Epithelial cell of alveolus of lung (primary cell): ENCODE results near the gene AK3. TPM values are rescaled to one million over a fixed set of nuclear protein-coding genes. Genes with fewer than 3 reads are reported as not detected.

Source experiments
- total RNA-seq: library from RNA; depleted of rRNA; stranded (reverse); fragments of >200 nt; gene quantifications from 2 replicates; pipeline ENCODE4 v1.2.1, GENCODE V29; 2015

The AK3 gene
- total RNA-seq, result 62.7 and 76.0 TPM in 2 replicates

DNA sequence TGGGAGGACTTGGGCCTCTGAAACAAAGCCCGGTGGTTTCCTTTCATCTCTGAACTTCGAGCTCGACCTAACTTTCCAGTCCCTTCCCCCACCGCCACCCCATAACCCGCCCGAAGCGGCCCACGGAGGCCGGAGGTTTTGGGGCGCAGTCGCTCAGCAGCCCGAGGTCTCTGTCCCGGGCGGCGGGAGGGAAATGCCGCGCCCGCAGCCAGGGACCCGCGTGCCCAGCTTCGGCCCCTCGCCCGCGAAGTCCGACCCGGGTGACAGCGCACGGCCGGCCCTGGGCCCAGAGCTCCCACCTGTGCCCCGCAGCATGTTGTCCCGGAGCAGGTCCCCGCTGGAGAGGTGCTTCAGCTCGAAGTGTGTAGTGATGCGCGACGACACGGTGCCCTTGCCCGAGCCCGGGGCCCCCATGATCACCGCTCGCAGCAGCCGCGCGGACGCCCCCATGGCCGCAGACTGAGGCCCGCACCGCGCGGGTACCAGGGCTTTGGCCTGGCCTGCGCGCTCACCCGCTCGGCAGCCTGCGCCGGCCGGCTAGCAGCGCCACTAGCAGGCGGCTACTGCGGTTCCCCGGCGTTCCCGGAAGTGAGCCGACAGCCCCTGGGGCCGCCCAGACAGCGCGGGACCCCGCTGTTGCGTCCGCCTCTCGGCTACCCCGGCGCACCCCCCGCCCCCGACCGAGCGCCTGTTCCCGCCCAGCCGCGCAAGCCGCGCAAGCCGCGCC is at the start of gene AK3:
Gene AK3 (minus strand): TSS at position 565 of the 727 bp plus-strand sequence. CDS start 115 bp downstream, at position 450.

DNA sequence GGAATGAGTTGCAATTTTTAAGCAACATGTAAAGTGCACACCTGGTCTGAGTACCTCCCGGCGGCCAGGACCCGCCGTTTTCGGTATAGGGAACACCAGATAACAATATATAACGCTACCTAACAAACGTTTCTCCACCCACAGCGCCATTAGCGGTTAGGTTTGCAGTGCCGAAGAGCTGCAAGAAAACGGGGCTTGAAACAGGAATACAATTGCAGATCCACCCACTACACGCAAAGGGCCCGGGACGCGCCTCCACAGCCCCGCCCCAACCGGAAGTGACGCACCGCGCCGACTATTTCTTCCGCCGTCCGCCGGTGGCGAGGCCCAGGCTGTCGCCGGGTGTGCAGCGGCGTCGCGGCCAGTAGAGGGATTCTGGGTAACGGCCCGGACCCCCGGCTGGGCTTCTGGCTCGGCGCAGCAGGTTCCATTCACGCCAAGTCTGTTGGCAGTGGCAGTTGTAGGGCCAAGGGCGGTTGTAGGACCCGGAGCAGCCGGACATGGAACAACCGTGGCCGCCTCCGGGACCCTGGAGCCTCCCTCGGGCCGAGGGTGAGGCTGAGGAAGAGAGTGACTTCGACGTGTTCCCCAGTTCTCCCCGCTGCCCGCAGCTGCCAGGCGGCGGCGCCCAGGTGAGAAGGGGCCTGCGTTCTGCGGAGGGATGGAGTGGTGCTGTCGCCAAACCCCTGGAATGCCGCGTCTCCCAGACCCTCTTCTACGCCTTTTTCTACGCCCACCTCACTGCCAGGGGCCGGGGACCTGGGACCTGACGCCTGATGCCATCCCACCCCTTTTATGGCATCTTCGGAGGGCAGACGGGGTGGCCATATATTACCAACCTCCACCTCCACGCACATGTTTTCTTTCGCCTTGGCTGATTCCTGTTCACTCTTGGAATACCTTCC is 61.5 kb downstream of the AK3 start, which contains the start of gene CDC37L1:
Gene CDC37L1 (plus strand): TSS at position 302 of the 905 bp plus-strand sequence. CDS start 199 bp downstream, at position 501.

DNA sequence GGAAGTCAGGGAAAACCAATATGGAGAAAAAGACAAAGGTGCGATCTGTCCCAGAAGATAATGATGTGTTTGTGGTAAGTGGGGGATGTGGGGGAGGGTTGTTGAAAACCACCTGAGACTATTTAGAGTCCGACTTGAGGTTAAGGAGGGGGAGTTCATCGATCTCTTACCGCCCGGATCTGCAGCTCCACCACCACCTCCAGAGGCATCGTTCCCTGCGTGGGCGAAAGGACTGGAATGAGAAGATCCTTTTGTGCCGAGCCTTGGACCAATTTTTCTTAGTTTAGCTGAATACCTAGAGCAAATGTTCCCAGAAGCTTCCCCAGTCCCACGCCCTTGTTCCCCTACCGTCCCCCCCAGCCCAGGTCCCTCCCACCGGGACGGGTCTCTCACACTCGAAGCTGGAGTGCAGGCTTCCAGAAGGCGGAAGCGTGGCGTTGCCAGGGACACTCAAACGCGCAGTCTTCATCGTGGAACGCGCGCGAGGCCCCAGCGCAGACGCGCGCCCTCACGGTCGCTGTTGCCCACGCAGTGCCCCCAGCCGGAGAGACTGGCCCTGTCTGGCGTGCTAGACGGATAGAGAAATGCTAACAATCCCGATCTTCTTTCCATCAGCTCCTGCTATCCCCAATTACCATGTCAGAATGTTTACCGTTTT is 74.8 kb downstream of the AK3 start, which contains the start of gene SPATA6L:
Gene SPATA6L (minus strand): TSS at position 439 of the 658 bp plus-strand sequence. CDS start 230 bp downstream, at position 209.

DNA sequence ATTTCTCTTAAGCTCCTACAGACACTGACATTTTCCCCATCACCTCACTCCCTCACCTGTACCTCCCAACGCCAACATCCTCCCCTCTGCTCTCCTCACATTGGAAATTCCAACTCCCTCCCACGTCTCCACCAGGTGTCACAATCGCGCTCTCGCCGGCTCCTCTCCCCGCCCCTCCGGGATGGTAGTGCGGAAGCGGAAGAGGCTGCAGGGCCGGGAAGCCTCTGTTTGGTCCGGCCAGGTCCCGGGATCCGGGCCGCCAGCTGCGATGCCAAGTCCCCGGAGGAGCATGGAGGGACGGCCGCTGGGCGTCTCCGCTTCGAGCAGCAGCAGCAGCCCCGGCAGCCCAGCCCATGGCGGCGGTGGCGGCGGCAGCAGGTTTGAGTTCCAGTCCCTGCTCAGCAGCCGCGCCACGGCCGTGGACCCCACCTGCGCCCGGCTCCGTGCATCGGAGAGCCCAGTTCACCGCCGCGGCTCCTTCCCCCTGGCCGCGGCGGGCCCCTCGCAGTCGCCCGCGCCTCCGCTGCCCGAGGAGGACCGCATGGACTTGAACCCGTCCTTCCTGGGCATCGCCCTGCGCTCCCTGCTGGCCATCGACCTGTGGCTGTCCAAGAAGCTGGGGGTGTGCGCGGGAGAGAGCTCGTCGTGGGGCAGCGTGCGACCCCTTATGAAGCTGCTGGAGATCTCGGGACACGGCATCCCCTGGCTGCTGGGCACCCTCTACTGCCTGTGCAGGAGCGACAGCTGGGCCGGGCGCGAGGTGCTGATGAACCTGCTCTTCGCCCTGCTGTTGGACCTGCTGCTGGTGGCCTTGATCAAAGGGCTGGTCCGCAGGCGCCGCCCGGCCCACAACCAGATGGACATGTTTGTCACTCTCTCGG is 78.7 kb downstream of the AK3 start, which contains the start of gene PLPP6:
Gene PLPP6 (plus strand): TSS at position 187 of the 881 bp plus-strand sequence. CDS start 82 bp downstream, at position 269.

Other genes starting within 250 kb of the AK3 start
- 6.3 and 10.1 TPM in 2 replicates for gene PLPP6, start 78.9 kb downstream of the AK3 start, total RNA-seq
- gene SPATA6L, start 74.7 kb downstream of the AK3 start, total RNA-seq, result 0.26 TPM in 1 of 2 replicates, not detected in the other
- 11.0 and 14.7 TPM in 2 replicates for gene CDC37L1, start 61.6 kb downstream of the AK3 start, total RNA-seq
- 15.8 and 17.6 TPM in 2 replicates for gene RCL1, start 51.7 kb upstream of the AK3 start, total RNA-seq
- 3.3 and 4.7 TPM in 2 replicates for gene JAK2, start 244.1 kb upstream of the AK3 start, total RNA-seq